ENCODE results near the gene SLC24A1. TPM values are rescaled to one million over a fixed set of nuclear protein-coding genes. Genes with fewer than 3 reads are reported as not detected.
A peak's percentile ranks its signal among the peaks of the same experiment; 100 is the strongest.

Gene SLC24A1
- total RNA-seq, 1 donor from 2014 or later = 10.3 TPM

- Mint-ChIP-seq H3K9me3 (ENCODE audit: unreplicated experiment) (no peaks in the 10 kb centered on the region), H3K27ac (ENCODE audit: unreplicated experiment) (no peak overlapping the region), H3K4me3 (ENCODE audit: unreplicated experiment) (no peak overlapping the region), H3K27me3 (ENCODE audit: low read depth, unreplicated experiment) (no peaks in the 10 kb centered on the region), H3K4me1 (ENCODE audit: low read depth, unreplicated experiment) (peaks cover 25% of the 10 kb centered on the region), H3K36me3 (ENCODE audit: low read depth, unreplicated experiment) (peaks cover 25% of the 10 kb centered on the region)
- Histone ChIP-seq H2AFZ (ENCODE audit: low read depth, low read length) (no peak overlapping the region), H3K79me2 (ENCODE audit: insufficient read depth, low read length) (no peaks in the 10 kb centered on the region), H3K4me3 (ENCODE audit: insufficient read depth, low read depth, low read length) (no peak overlapping the region), H3K27ac (ENCODE audit: low read depth, low read length) (peak overlapping the region; percentile 10), H3K9me3 (ENCODE audit: insufficient read depth, low read depth, low read length) (no peaks in the 10 kb centered on the region), H3K4me2 (ENCODE audit: low read length) (peak overlapping the region; percentile 39), H3K36me3 (ENCODE audit: insufficient read depth, low read length) (no peaks in the 10 kb centered on the region), H3K27me3 (ENCODE audit: insufficient read depth, low read length) (no peaks in the 10 kb centered on the region), H3K4me1 (ENCODE audit: insufficient read depth, low read length) (peaks cover 29% of the 10 kb centered on the region), H4K20me1 (ENCODE audit: insufficient read depth, low read length) (no peaks in the 10 kb centered on the region), H3K9ac (ENCODE audit: low read length) (no peak overlapping the region)
- FAIRE-seq (no peak), DNase-seq (ENCODE audit: low read depth) (no peak)
- TF ChIP-seq, protein P1, sequence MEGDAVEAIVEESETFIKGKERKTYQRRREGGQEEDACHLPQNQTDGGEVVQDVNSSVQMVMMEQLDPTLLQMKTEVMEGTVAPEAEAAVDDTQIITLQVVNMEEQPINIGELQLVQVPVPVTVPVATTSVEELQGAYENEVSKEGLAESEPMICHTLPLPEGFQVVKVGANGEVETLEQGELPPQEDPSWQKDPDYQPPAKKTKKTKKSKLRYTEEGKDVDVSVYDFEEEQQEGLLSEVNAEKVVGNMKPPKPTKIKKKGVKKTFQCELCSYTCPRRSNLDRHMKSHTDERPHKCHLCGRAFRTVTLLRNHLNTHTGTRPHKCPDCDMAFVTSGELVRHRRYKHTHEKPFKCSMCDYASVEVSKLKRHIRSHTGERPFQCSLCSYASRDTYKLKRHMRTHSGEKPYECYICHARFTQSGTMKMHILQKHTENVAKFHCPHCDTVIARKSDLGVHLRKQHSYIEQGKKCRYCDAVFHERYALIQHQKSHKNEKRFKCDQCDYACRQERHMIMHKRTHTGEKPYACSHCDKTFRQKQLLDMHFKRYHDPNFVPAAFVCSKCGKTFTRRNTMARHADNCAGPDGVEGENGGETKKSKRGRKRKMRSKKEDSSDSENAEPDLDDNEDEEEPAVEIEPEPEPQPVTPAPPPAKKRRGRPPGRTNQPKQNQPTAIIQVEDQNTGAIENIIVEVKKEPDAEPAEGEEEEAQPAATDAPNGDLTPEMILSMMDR (IDR thresholded peaks at IDR 0.05; ENCODE audit: insufficient read depth, low read depth, low read length) = no peak
- no peak for TF ChIP-seq EZH2 (IDR thresholded peaks at IDR 0.05; ENCODE audit: insufficient read depth, low read length)
These were observed 32.2 kb downstream of the SLC24A1 start for GRCh38 chr15:65653801-65654521.

GRCh38 chr15:65655026-65655425 lies 33.3 kb downstream of the SLC24A1 start:
- FAIRE-seq (no peak), DNase-seq (ENCODE audit: low read depth) (peak; percentile 65)
- Mint-ChIP-seq H3K27me3 (ENCODE audit: low read depth, unreplicated experiment) (no peaks in the 10 kb centered on the region), H3K9me3 (ENCODE audit: unreplicated experiment) (no peaks in the 10 kb centered on the region), H3K4me3 (ENCODE audit: unreplicated experiment) (no peak overlapping the region), H3K27ac (ENCODE audit: unreplicated experiment) (no peak overlapping the region), H3K4me1 (ENCODE audit: low read depth, unreplicated experiment) (peaks cover 25% of the 10 kb centered on the region), H3K36me3 (ENCODE audit: low read depth, unreplicated experiment) (peaks cover 25% of the 10 kb centered on the region)
- no peaks in the 10 kb centered on the region for H3K79me2 ChIP-seq (ENCODE audit: insufficient read depth, low read length)
- H3K4me3 ChIP-seq (ENCODE audit: insufficient read depth, low read depth, low read length) = no peak overlapping the region
- H3K9me3 ChIP-seq (ENCODE audit: insufficient read depth, low read depth, low read length) = no peaks in the 10 kb centered on the region
- no peak overlapping the region for H3K9ac ChIP-seq (ENCODE audit: low read length)
- H3K27ac ChIP-seq (ENCODE audit: low read depth, low read length) = no peak overlapping the region
- H4K20me1 ChIP-seq (ENCODE audit: insufficient read depth, low read length) = no peaks in the 10 kb centered on the region
- peak overlapping the region; percentile 11 for H3K4me2 ChIP-seq (ENCODE audit: low read length)
- H3K4me1 ChIP-seq (ENCODE audit: insufficient read depth, low read length) = peaks cover 29% of the 10 kb centered on the region
- no peaks in the 10 kb centered on the region for H3K36me3 ChIP-seq (ENCODE audit: insufficient read depth, low read length)
- TF ChIP-seq, protein P1 (IDR thresholded peaks at IDR 0.05; ENCODE audit: insufficient read depth, low read depth, low read length) = no peak
- TF ChIP-seq EZH2 (IDR thresholded peaks at IDR 0.05; ENCODE audit: insufficient read depth, low read length) = no peak
- H2AFZ ChIP-seq (ENCODE audit: low read depth, low read length) = no peak overlapping the region
- H3K27me3 ChIP-seq (ENCODE audit: insufficient read depth, low read length) = no peaks in the 10 kb centered on the region

DNA sequence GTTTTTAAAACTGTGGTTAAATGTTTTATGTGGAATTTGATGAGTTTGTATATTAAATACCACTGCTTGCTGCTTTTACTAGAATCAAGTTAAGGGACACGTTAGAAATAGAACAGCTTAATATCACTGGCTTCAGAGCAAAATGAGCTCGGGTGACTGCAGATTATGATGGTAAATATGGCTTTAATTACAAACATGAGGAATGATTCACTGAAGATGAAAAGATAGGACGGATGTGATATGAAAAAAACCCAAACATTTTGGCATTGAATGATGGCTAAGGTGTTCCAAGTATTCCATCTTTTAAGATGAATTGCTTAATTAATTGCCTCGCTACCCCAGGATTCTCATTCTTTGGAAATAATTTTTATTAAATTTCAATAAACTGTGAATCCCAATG lies 33.7 kb downstream of the SLC24A1 start:
- Histone ChIP-seq H3K4me1 (ENCODE audit: insufficient read depth, low read length) (peaks cover 29% of the 10 kb centered on the region), H3K9ac (ENCODE audit: low read length) (no peak overlapping the region), H3K9me3 (ENCODE audit: insufficient read depth, low read depth, low read length) (no peaks in the 10 kb centered on the region), H4K20me1 (ENCODE audit: insufficient read depth, low read length) (no peaks in the 10 kb centered on the region), H3K27ac (ENCODE audit: low read depth, low read length) (no peak overlapping the region), H3K79me2 (ENCODE audit: insufficient read depth, low read length) (no peaks in the 10 kb centered on the region), H3K36me3 (ENCODE audit: insufficient read depth, low read length) (no peaks in the 10 kb centered on the region), H3K27me3 (ENCODE audit: insufficient read depth, low read length) (no peaks in the 10 kb centered on the region), H3K4me3 (ENCODE audit: insufficient read depth, low read depth, low read length) (no peak overlapping the region), H2AFZ (ENCODE audit: low read depth, low read length) (no peak overlapping the region), H3K4me2 (ENCODE audit: low read length) (peak overlapping the region; percentile 11)
- H3K9me3 Mint-ChIP-seq (ENCODE audit: unreplicated experiment) = no peaks in the 10 kb centered on the region
- TF ChIP-seq, protein P1 (IDR thresholded peaks at IDR 0.05; ENCODE audit: insufficient read depth, low read depth, low read length) = no peak
- TF ChIP-seq EZH2 (IDR thresholded peaks at IDR 0.05; ENCODE audit: insufficient read depth, low read length) = no peak
- FAIRE-seq = no peak
- H3K4me1 Mint-ChIP-seq (ENCODE audit: low read depth, unreplicated experiment) = peaks cover 25% of the 10 kb centered on the region
- DNase-seq (ENCODE audit: low read depth) = no peak
- no peak overlapping the region for H3K4me3 Mint-ChIP-seq (ENCODE audit: unreplicated experiment)
- H3K27me3 Mint-ChIP-seq (ENCODE audit: low read depth, unreplicated experiment) = no peaks in the 10 kb centered on the region
- no peak overlapping the region for H3K27ac Mint-ChIP-seq (ENCODE audit: unreplicated experiment)
- H3K36me3 Mint-ChIP-seq (ENCODE audit: low read depth, unreplicated experiment) = peaks cover 23% of the 10 kb centered on the region

Measured in astrocyte (in vitro differentiated cells and primary cell).